GM19463 (cell line): ENCODE results near the gene NCS1.

Source experiments
- ATAC-seq: cut with Tn5 transposase; IDR thresholded peaks from one replicate; pipeline ENCODE4 v1.9.1; 2021; ENCODE audit warnings: mild to moderate bottlenecking, moderate library complexity; ENCODE audit not compliant: unreplicated experiment

Gene NCS1

GRCh38 chr9:130172161-130172857, at the start of gene NCS1:
TSS of gene NCS1 (plus strand) at chr9:130172404. CDS start at chr9:130172664, 260 bp downstream.
- no peak for ATAC-seq

- no peak for ATAC-seq
Measured at GRCh38 chr9:130122456-130122855, 49.7 kb upstream of the NCS1 start.

GRCh38 chr9:130124085-130124860, 47.9 kb upstream of the NCS1 start:
- no peak for ATAC-seq

- no peak for ATAC-seq
Measured at GRCh38 chr9:130126721-130127433, 45.3 kb upstream of the NCS1 start.

GRCh38 chr9:130128251-130128650, 44.0 kb upstream of the NCS1 start:
- ATAC-seq = peak; percentile 50

GRCh38 chr9:130128733-130129431, 43.3 kb upstream of the NCS1 start:
- peak; percentile 72 for ATAC-seq

GRCh38 chr9:130129432-130130061, 42.7 kb upstream of the NCS1 start:
- ATAC-seq = no peak

GRCh38 chr9:130132746-130133145, 39.5 kb upstream of the NCS1 start:
- ATAC-seq = no peak

- no peak for ATAC-seq
Measured at GRCh38 chr9:130137081-130137640, 35.0 kb upstream of the NCS1 start.

- no peak for ATAC-seq
Measured at GRCh38 chr9:130137641-130138081, 34.5 kb upstream of the NCS1 start.

GRCh38 chr9:130138171-130138653, 34.0 kb upstream of the NCS1 start:
- no peak for ATAC-seq

- no peak for ATAC-seq
Measured at GRCh38 chr9:130138791-130139190, 33.4 kb upstream of the NCS1 start.

- no peak for ATAC-seq
Measured at GRCh38 chr9:130139251-130139650, 33.0 kb upstream of the NCS1 start.

- no peak for ATAC-seq
Measured at GRCh38 chr9:130140706-130141105, 31.5 kb upstream of the NCS1 start.

GRCh38 chr9:130142056-130142455, 30.1 kb upstream of the NCS1 start:
- no peak for ATAC-seq

GRCh38 chr9:130142641-130143040, 29.6 kb upstream of the NCS1 start:
- no peak for ATAC-seq

GRCh38 chr9:130143279-130143893, 28.8 kb upstream of the NCS1 start:
- no peak for ATAC-seq

- no peak for ATAC-seq
Measured at GRCh38 chr9:130143958-130144366, 28.2 kb upstream of the NCS1 start.

- ATAC-seq = no peak
Measured at GRCh38 chr9:130144703-130145102, 27.5 kb upstream of the NCS1 start.

- ATAC-seq = no peak
Measured at GRCh38 chr9:130145658-130146057, 26.5 kb upstream of the NCS1 start.
